ENCODE data around the gene BMPR1B.

BMPR1B gene

GRCh38 chr4:94933799-94934198 is 176.0 kb downstream of the BMPR1B start:
- DNase-seq: no peak
- intact Hi-C loops (cut with DNase I): no loop called here

GRCh38 chr4:94934201-94934600 is 176.4 kb downstream of the BMPR1B start:
- no peak for DNase-seq

GRCh38 chr4:94934864-94935263 is 177.1 kb downstream of the BMPR1B start:
- DNase-seq: no peak
- intact Hi-C loops (cut with DNase I): no loop called here

More at GRCh38 chr4:94934201-94934600, 176.4 kb downstream of the BMPR1B start:
- intact Hi-C loops (cut with DNase I): no loop called here

- intact Hi-C loops (cut with DNase I): no loop called here
- no peak for DNase-seq
Measured at GRCh38 chr4:94936854-94937253, 179.1 kb downstream of the BMPR1B start.

- intact Hi-C loops (cut with DNase I): no loop called here
- DNase-seq: no peak
Measured at GRCh38 chr4:94939791-94940519, 182.2 kb downstream of the BMPR1B start.

- DNase-seq: no peak
- intact Hi-C loops (cut with DNase I): no loop called here
Measured at GRCh38 chr4:94940520-94940908, 182.8 kb downstream of the BMPR1B start.

- DNase-seq: no peak
- intact Hi-C loops (cut with DNase I): no loop called here
Measured at GRCh38 chr4:94941706-94942105, 184.0 kb downstream of the BMPR1B start.

- intact Hi-C loops (cut with DNase I): no loop called here
Measured at GRCh38 chr4:94944726-94945125, 187.0 kb downstream of the BMPR1B start.

GRCh38 chr4:94947681-94948108 is 189.9 kb downstream of the BMPR1B start:
- intact Hi-C loops (cut with DNase I): no loop called here
- DNase-seq: no peak

More at GRCh38 chr4:94944726-94945125, 187.0 kb downstream of the BMPR1B start:
- DNase-seq: no peak

GRCh38 chr4:94954251-94954650 is 196.5 kb downstream of the BMPR1B start:
- DNase-seq: no peak
- intact Hi-C loops (cut with DNase I): no loop called here

GRCh38 chr4:94957030-94957429 is 199.3 kb downstream of the BMPR1B start:
- no peak for DNase-seq
- intact Hi-C loops (cut with DNase I): no loop called here

GRCh38 chr4:94959307-94959706 is 201.6 kb downstream of the BMPR1B start:
- intact Hi-C loops (cut with DNase I): no loop called here
- DNase-seq: no peak

- no peak for DNase-seq
- intact Hi-C loops (cut with DNase I): no loop called here
Measured at GRCh38 chr4:94960708-94961107, 203.0 kb downstream of the BMPR1B start.

GRCh38 chr4:94961420-94961819 is 203.7 kb downstream of the BMPR1B start:
- intact Hi-C loops (cut with DNase I): no loop called here
- DNase-seq: no peak

- no peak for DNase-seq
- intact Hi-C loops (cut with DNase I): no loop called here
Measured at GRCh38 chr4:94962484-94962883, 204.7 kb downstream of the BMPR1B start.

- DNase-seq: no peak
- intact Hi-C loops (cut with DNase I): no loop called here
Measured at GRCh38 chr4:94965852-94966251, 208.1 kb downstream of the BMPR1B start.

GRCh38 chr4:94968493-94968892 is 210.7 kb downstream of the BMPR1B start:
- intact Hi-C loops (cut with DNase I): no loop called here
- no peak for DNase-seq

GRCh38 chr4:94970650-94971049 is 212.9 kb downstream of the BMPR1B start:
- intact Hi-C loops (cut with DNase I): no loop called here
- DNase-seq: no peak

GRCh38 chr4:94974773-94975172 is 217.0 kb downstream of the BMPR1B start:
- no peak for DNase-seq
- intact Hi-C loops (cut with DNase I): no loop called here

GRCh38 chr4:94976371-94977011 is 218.7 kb downstream of the BMPR1B start:
- DNase-seq: no peak
- intact Hi-C loops (cut with DNase I): no loop called here

GRCh38 chr4:94978904-94979303 is 221.1 kb downstream of the BMPR1B start:
- intact Hi-C loops (cut with DNase I): no loop called here
- DNase-seq: no peak

All from head of caudate nucleus (tissue), 42 donors.